Keratinocyte (primary cell): ENCODE measurements around the gene ERCC6. TPM values are rescaled to one million over a fixed set of nuclear protein-coding genes. Genes with fewer than 3 reads are reported as not detected.

ENCODE experiments used
- DNase-seq: peaks from one replicate; pipeline ENCODE4 v3.0.0-alpha.2; 2011; ENCODE audit warnings: low read depth, missing footprints, low spot score
- FAIRE-seq: peaks from 2 replicates; lab custom pipeline; 2011; peaks lifted over from hg19 to GRCh38; lab: Jason Lieb, UNC
- H2AFZ ChIP-seq: 2 replicates; pipeline ENCODE4 v1.6.0; 2012; ENCODE audit warnings: low read length, control low read depth, inconsistent platforms; ENCODE audit not compliant: control insufficient read depth
- H3K27ac ChIP-seq: 2 replicates; pipeline ENCODE4 v1.5.1; 2011; ENCODE audit warnings: low read length; ENCODE audit not compliant: control insufficient read depth, insufficient read depth
- H3K27me3 ChIP-seq: 3 replicates; pipeline ENCODE4 v1.6.0; 2011; ENCODE audit warnings: low read length; ENCODE audit not compliant: control insufficient read depth, insufficient read depth; ENCODE audit errors: extremely low read depth
- H3K36me3 ChIP-seq, 2 experiments: 2 replicates in 1 of 2; 3 replicates in 1 of 2; pipeline ENCODE4 v1.5.1; 2011; ENCODE audit warnings: low read length in 2 of 2, mild to moderate bottlenecking in 1 of 2; ENCODE audit not compliant: control insufficient read depth in 2 of 2, insufficient read depth in 2 of 2; ENCODE audit errors: extremely low read depth in 1 of 2
- H3K4me1 ChIP-seq: 3 replicates; pipeline ENCODE4 v1.5.1; 2011; ENCODE audit warnings: low read length; ENCODE audit not compliant: control insufficient read depth, insufficient read depth; ENCODE audit errors: extremely low read depth
- H3K4me2 ChIP-seq: 3 replicates; pipeline ENCODE4 v1.6.0; 2011; ENCODE audit warnings: low read depth, low read length; ENCODE audit not compliant: control insufficient read depth, insufficient read depth; ENCODE audit errors: extremely low read depth
- H3K4me3 ChIP-seq, 3 experiments: fragments of 200-600 bp in 1 of 3; sonication (generic) in 1 of 3; 2 replicates in 2 of 3; 3 replicates in 1 of 3; pipeline ENCODE4 v1.5.1; 2011 to 2016; ENCODE audit warnings: low read length in 3 of 3, mild to moderate bottlenecking in 3 of 3, control low read depth in 2 of 3, inconsistent platforms in 1 of 3, low read depth in 1 of 3, mixed read lengths in 1 of 3, mixed run types in 1 of 3, moderate library complexity in 1 of 3; ENCODE audit not compliant: control insufficient read depth in 2 of 3, insufficient read depth in 2 of 3; ENCODE audit errors: extremely low read depth in 1 of 3
- H3K79me2 ChIP-seq: 2 replicates; pipeline ENCODE4 v1.6.0; 2012; ENCODE audit warnings: low read length; ENCODE audit not compliant: control insufficient read depth, insufficient read depth
- H3K9ac ChIP-seq: 3 replicates; pipeline ENCODE4 v1.6.0; 2011; ENCODE audit warnings: low read length; ENCODE audit not compliant: control insufficient read depth, insufficient read depth; ENCODE audit errors: extremely low read depth
- H3K9me1 ChIP-seq: 3 replicates; pipeline ENCODE4 v1.6.0; 2011; ENCODE audit warnings: low read length; ENCODE audit not compliant: control insufficient read depth, insufficient read depth; ENCODE audit errors: extremely low read depth
- H3K9me3 ChIP-seq: 2 replicates; pipeline ENCODE4 v1.5.1; 2012; ENCODE audit warnings: low read depth, low read length; ENCODE audit not compliant: control insufficient read depth
- H4K20me1 ChIP-seq: 3 replicates; pipeline ENCODE4 v1.6.0; 2011; ENCODE audit warnings: low read length; ENCODE audit not compliant: control insufficient read depth, insufficient read depth; ENCODE audit errors: extremely low read depth
- CTCF ChIP-seq, 3 experiments: IDR thresholded peaks in 1 of 3; conservative IDR thresholded peaks in 1 of 3; optimal IDR thresholded peaks in 1 of 3; 2 replicates in 2 of 3; 3 replicates in 1 of 3; pipeline versions ENCODE3 to v1.5.1; 2011; ENCODE audit warnings: low read length in 3 of 3, mild to moderate bottlenecking in 3 of 3, moderate library complexity in 2 of 3, control low read depth in 1 of 3, inconsistent platforms in 1 of 3; ENCODE audit not compliant: insufficient read depth in 2 of 3; ENCODE audit errors: extremely low read depth in 1 of 3
- EZH2 ChIP-seq: IDR thresholded peaks from one replicate; pipeline ENCODE4 v1.6.1; 2012; ENCODE audit warnings: inconsistent platforms, mild to moderate bottlenecking, low read length, moderate library complexity
- dilution Hi-C: fragments of 300-500 bp; cut with MboI; formaldehyde crosslinking; loops from one replicate; pipeline ENCODE4 v1.7.0; 2020; ENCODE audit warnings: low sequenced_read_pairs; ENCODE audit not compliant: extremely low pct_ligation_motif_present
- polyA plus RNA-seq, 5 experiments: library from polyadenylated mRNA; depleted of rRNA in 3 of 5; stranded (reverse) in 3 of 5; stranded (forward) in 1 of 5; unstranded in 1 of 5; fragments of >200 nt; gene quantifications; 1 replicate in 1 of 5; 2 replicates in 3 of 5; 3 replicates in 1 of 5; pipeline versions ENCODE4 v1.2.1 to v1.2.3, GENCODE V29; 2011 to 2012; ENCODE audit warnings: missing spikeins in 2 of 5, low read depth in 1 of 5, low replicate concordance in 1 of 5

ERCC6 gene
- polyA plus RNA-seq, 1 donor (not counting 4 experiments of a cell fraction or from before 2014, with no cell fraction given): 36.8 TPM

- dilution Hi-C loops: no loop called here
- H3K9ac ChIP-seq: no peak overlapping the region
- no peak overlapping the region for H3K4me3 ChIP-seq
- no peaks in the 10 kb centered on the region for H3K9me1 ChIP-seq
- no peak for FAIRE-seq
- no peaks in the 10 kb centered on the region for H3K27me3 ChIP-seq
- no peak for DNase-seq
- H2AFZ ChIP-seq: no peak overlapping the region
- no peaks in the 10 kb centered on the region for H3K9me3 ChIP-seq
- peaks cover 6 to 13% of the 10 kb centered on the region in 2 experiments for H3K36me3 ChIP-seq
- TF ChIP-seq CTCF (optimal IDR thresholded peaks at IDR 0.05 in 1 of 3, IDR thresholded peaks at IDR 0.05 in 1 of 3, conservative IDR thresholded peaks at IDR 0.05 in 1 of 3; ENCODE audit: extremely low read depth in 1 of 3, insufficient read depth in 2 of 3, low read length in 3 of 3) (no peak), EZH2 (no peak)
- H3K79me2 ChIP-seq: no peaks in the 10 kb centered on the region
- H3K4me1 ChIP-seq: no peaks in the 10 kb centered on the region
- H3K4me2 ChIP-seq: no peak overlapping the region
- H3K27ac ChIP-seq: no peak overlapping the region
- H4K20me1 ChIP-seq: no peaks in the 10 kb centered on the region
Measured at GRCh38 chr10:49497358-49497757, 41.6 kb downstream of the ERCC6 start.

DNA sequence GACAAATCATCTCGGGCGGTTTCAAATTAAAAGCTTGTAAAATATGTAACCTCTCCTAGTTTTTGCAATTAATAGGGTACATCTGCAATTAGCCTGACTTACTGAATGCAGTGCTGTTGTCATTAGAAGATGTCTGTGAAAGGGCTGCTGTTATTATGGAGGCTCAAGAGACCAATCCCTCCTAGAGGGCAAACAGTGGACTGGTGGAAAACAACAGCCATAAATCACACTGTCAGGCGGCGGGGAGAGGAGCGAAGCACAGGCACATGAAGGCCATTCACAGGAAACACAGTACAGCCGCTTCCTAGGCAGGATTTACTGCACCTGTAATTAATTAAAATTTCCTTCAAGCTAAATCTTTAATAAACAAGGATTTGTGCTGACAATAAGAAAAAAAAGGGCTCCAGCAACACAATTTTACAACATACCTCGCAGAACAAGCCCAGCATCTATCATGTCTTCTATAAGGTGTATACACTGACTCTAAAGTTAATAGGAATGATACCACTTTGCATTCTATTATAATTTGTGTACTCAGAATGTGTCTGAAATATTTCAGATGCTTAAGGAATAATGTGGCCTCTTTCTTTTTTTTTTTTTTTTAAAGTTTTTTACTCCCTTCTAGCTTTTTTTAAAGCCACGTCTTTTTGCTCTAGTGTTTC, 50.7 kb downstream of the ERCC6 start:
- dilution Hi-C loops: no loop called here
- H3K4me3 ChIP-seq: no peak overlapping the region
- H2AFZ ChIP-seq: no peak overlapping the region
- TF ChIP-seq CTCF (optimal IDR thresholded peaks at IDR 0.05 in 1 of 3, IDR thresholded peaks at IDR 0.05 in 1 of 3, conservative IDR thresholded peaks at IDR 0.05 in 1 of 3; ENCODE audit: extremely low read depth in 1 of 3, insufficient read depth in 2 of 3, low read length in 3 of 3) (no peak), EZH2 (no peak)
- no peak overlapping the region for H3K9ac ChIP-seq
- no peaks in the 10 kb centered on the region for H3K9me1 ChIP-seq
- peaks cover 3 to 12% of the 10 kb centered on the region in 2 experiments for H3K36me3 ChIP-seq
- DNase-seq (no peak), FAIRE-seq (no peak)
- no peaks in the 10 kb centered on the region for H3K9me3 ChIP-seq
- no peaks in the 10 kb centered on the region for H4K20me1 ChIP-seq
- H3K4me1 ChIP-seq: no peaks in the 10 kb centered on the region
- peaks cover 16% of the 10 kb centered on the region for H3K79me2 ChIP-seq
- no peak overlapping the region for H3K27ac ChIP-seq
- no peak overlapping the region for H3K4me2 ChIP-seq
- no peaks in the 10 kb centered on the region for H3K27me3 ChIP-seq
